ENCODE data around the gene TMEM141.
"Not testable (repeated sequence)": the region's sequence is repeated elsewhere in the genome, so short reads cannot be mapped to it uniquely, and the experiment has no call there.

TMEM141 gene

DNA sequence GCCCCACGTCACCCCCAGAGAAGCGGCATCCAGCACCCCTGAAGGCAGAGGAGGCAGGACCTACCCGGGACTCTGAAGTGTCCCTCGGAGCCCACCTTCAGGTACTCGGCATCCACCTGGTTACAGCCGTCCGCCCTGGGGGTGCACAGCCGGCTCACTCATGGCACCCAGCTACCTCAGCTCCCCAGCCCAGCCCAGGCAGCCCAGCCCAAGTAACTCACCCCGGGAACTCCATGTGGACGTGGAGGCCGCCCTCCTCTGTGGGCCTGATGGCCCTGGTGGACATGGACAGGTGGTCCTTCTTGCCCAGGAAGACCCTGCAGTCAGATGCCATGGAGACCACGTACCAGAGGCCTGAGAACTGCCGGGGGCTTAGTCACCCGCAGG is 27.5 kb upstream of the TMEM141 start:
- Histone ChIP-seq H3K27ac (ENCODE audit: low read depth, low read length) (no peak overlapping the region), H3K9me3 (ENCODE audit: insufficient read depth, low read depth, low read length) (no peaks in the 10 kb centered on the region), H3K4me1 (ENCODE audit: insufficient read depth, low read length) (0 out of 2 replicates have a peak, but pooled peaks cover 5% of the 10 kb centered on the region), H3K4me3 (ENCODE audit: low read length) (peak overlapping the region; percentile 39; the same call in 1 of the 2 replicates), H3K36me3 (ENCODE audit: insufficient read depth, low read length) (no peaks in the 10 kb centered on the region), H3K27me3 (ENCODE audit: insufficient read depth, low read length) (no peaks in the 10 kb centered on the region), H3K9ac (ENCODE audit: low read depth, low read length) (no peak overlapping the region)
- 89% methylated on average over 14 of the region's 14 CpGs for WGBS

DNA sequence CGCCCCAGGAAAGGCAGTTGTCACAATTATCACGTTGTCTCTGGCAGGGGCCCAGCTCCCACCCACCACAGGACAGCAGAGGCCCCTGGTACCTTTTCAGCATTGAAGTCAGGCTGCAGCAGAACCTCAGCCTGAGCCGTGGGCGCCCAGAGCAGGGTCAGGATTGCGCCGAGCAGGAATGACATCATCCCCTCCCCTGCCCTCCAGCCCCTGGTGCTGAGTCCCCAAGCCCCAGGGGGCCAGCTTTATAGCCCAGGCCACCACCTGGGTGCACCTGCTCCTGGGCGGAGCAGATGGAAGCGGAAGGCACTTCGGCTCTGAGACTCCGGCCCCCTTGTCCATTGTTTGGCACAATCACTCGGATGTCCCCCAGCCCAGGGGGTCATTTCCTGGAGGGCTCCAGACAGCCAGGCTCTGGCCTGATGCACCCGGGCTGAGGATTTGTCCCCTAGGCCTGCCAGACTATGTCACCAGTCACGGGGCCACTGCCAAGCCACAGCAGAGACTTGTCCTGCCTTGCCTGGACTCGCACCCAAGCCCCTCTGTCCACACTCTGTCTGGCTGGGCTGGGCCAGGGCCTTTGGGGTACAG is 26.7 kb upstream of the TMEM141 start, which contains the start of gene LCN15:
Gene LCN15 (minus strand): TSS at position 218 of the 591 bp plus-strand sequence. CDS start 30 bp downstream, at position 188.
- Histone ChIP-seq H3K9me3 (ENCODE audit: insufficient read depth, low read depth, low read length) (no peaks in the 10 kb centered on the region), H3K4me3 (ENCODE audit: low read length) (peak within 1 kb of the TSS; percentile 39; the same call in 1 of the 2 replicates), H3K27me3 (ENCODE audit: insufficient read depth, low read length) (no peaks in the 10 kb centered on the region), H3K27ac (ENCODE audit: low read depth, low read length) (no peak within 1 kb of the TSS), H3K4me1 (ENCODE audit: insufficient read depth, low read length) (0 out of 2 replicates have a peak, but pooled peaks cover 5% of the 10 kb centered on the region), H3K36me3 (ENCODE audit: insufficient read depth, low read length) (no peaks in the 10 kb centered on the region), H3K9ac (ENCODE audit: low read depth, low read length) (no peak within 1 kb of the TSS)
- whole genome bisulfite sequencing, result 80% methylated on average over 14 of the region's 14 CpGs

DNA sequence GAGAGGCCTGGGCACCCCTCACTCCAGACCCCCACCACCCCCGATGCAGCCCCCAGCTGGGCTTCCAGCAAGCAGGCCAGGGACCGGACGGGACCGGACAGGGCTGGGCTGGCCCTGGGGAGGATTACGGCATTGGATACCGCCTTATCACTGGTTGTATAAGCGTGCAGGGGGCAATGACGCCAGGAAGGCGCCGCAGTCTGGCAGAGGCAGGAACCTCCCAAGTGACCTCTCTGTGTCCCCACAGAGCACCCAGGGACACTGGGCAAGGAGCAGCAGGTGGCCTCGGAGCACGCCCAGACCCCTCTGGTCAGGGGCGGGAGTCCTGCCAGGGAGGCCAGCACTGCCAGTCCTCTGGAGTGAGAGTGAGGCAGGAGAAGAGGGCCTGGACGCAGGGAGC is 26.1 kb upstream of the TMEM141 start:
- no peaks in the 10 kb centered on the region for H3K36me3 ChIP-seq (ENCODE audit: insufficient read depth, low read length)
- H3K4me1 ChIP-seq (ENCODE audit: insufficient read depth, low read length), result 0 out of 2 replicates have a peak, but pooled peaks cover 5% of the 10 kb centered on the region
- no peak overlapping the region for H3K9ac ChIP-seq (ENCODE audit: low read depth, low read length)
- H3K9me3 ChIP-seq (ENCODE audit: insufficient read depth, low read depth, low read length), result no peaks in the 10 kb centered on the region
- no peak overlapping the region for H3K27ac ChIP-seq (ENCODE audit: low read depth, low read length)
- WGBS, result 93% methylated on average over 14 of the region's 14 CpGs
- no peaks in the 10 kb centered on the region for H3K27me3 ChIP-seq (ENCODE audit: insufficient read depth, low read length)
- H3K4me3 ChIP-seq (ENCODE audit: low read length), result no peak overlapping the region

DNA sequence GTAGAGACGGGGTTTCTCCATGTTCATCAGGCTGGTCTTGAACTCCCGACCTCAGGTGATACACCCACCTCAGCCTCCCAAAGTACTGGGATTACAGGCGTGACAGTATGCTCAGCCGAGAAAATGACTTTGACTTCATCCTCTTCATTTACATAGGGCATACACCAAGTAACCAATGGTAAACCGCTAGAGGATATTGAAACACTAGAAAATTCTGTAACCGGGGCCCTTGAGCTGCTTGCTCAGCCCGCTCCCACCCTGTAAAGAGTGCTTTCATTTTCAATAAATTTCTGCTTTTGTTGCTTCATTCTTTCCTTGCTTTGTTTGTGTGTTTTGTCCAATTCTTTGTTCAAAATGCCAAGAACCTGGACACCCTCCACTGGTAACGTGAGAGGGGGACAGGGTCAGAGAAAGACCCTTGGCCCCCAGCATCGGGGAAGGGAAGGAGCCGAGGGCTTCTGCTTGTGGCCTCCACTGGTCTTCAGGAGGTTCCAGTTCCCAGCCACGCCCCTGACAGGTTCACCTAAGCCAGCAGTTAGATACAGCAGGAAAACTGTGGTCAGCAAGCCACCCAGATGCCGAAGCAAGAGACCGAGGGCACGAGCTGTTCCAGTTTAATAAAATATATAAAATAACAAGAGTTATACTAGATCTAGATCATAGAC is 25.3 kb upstream of the TMEM141 start:
- not testable (repeated sequence) for H3K4me1 ChIP-seq (ENCODE audit: insufficient read depth, low read length); H3K9me3 ChIP-seq (ENCODE audit: insufficient read depth, low read depth, low read length); H3K9ac ChIP-seq (ENCODE audit: low read depth, low read length); H3K4me3 ChIP-seq (ENCODE audit: low read length); H3K27ac ChIP-seq (ENCODE audit: low read depth, low read length); H3K36me3 ChIP-seq (ENCODE audit: insufficient read depth, low read length); H3K27me3 ChIP-seq (ENCODE audit: insufficient read depth, low read length)
- 87% methylated on average over 11 of the region's 14 CpGs for WGBS

DNA sequence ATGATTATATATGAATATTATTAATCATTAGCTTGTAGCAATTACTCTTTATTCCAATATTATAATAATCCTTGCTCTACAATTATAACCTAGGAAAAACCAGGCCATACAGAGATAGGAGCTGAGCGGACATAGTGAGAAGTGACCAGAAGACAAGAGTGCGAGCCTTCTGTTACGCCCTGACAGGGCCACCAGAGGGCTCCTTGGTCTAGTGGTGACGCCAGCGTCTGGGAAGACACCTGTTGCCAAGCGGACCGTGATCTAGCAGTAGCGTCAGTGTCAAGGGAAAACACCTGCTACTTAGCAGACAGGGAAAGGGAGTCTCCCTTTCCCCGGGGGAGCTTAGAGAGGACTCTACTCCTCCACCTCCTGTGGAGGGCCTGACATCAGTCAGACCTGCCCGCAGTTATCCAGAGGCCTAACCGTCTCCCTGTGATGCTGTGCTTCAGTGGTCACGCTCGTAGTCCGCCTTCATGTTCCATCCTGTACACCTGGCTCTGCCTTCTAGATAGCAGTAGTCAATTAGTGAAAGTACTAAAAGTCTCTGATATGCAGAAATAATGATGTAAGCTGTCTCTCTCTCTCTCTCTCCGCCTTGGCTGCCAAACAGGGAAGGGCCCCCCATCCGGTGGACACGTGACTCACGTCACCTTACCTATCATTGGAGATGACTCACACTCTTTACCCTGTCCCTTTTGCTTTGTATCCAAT is 24.6 kb upstream of the TMEM141 start:
- not testable (repeated sequence) for H3K27ac ChIP-seq (ENCODE audit: low read depth, low read length); H3K36me3 ChIP-seq (ENCODE audit: insufficient read depth, low read length); H3K27me3 ChIP-seq (ENCODE audit: insufficient read depth, low read length); H3K4me1 ChIP-seq (ENCODE audit: insufficient read depth, low read length); H3K9ac ChIP-seq (ENCODE audit: low read depth, low read length); H3K4me3 ChIP-seq (ENCODE audit: low read length); H3K9me3 ChIP-seq (ENCODE audit: insufficient read depth, low read depth, low read length)
- WGBS, result 51% methylated on average over 17 of the region's 18 CpGs

DNA sequence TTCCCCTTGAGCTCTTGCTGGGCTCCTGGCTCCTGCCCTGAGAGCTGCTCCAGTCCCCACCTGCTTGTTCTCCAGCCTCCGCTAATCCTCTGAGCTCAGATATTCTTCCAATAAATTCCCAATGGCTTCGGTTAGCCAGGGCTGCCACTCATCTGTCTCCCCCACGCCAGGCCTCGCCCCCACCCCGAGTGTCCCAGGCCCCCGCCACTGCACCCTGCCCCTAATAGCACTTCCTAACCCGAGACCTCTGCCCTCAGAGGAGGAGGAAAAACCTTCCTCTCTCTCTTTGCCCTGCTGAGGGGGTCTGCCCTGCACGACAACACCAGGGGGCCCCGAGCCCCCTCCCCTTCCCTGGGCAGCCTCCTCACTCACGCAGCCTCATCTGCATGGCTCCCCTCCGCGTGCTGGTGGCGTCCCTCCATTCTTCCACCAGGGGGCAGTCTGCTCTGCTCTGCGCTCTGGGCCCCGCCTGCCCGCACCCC is 21.4 kb upstream of the TMEM141 start:
- WGBS, result 12% methylated on average over 16 of the region's 16 CpGs
- H3K4me1 ChIP-seq (ENCODE audit: insufficient read depth, low read length), result no peaks in the 10 kb centered on the region
- no peaks in the 10 kb centered on the region for H3K27me3 ChIP-seq (ENCODE audit: insufficient read depth, low read length)
- no peaks in the 10 kb centered on the region for H3K36me3 ChIP-seq (ENCODE audit: insufficient read depth, low read length)
- peaks cover 12% of the 10 kb centered on the region; the same call in 1 of the 2 replicates for H3K9me3 ChIP-seq (ENCODE audit: insufficient read depth, low read depth, low read length)
- no peak overlapping the region for H3K9ac ChIP-seq (ENCODE audit: low read depth, low read length)
- H3K4me3 ChIP-seq (ENCODE audit: low read length), result peak overlapping the region; percentile 46
- no peak overlapping the region for H3K27ac ChIP-seq (ENCODE audit: low read depth, low read length)

DNA sequence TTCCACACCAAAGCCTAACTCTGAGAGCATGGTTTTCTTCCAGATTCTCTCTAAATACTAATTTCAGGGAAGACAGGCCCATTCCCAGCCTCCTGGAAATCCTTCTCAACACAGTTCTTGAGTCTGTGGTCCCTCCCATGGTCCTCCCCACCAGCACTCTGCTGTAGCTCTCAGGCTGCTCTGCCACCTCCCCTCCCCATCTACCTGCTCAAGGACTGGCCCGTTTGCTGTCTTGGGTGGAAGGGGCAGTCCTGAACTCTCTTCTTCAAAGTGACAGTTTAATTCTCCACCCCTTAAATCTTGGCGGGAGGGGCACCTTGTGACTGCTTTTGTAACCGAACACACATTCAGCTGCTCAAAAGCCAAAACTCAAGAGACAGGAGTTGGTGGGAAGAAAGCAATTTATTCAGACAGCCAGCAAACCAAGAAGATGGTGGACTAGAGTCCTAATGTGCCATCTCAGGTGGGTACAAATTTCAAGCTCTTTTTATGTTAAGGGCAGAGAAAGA is 19.2 kb upstream of the TMEM141 start:
- 92% methylated on average over 3 of the region's 3 CpGs for WGBS
- Histone ChIP-seq H3K4me3 (ENCODE audit: low read length) (no peak overlapping the region), H3K27me3 (ENCODE audit: insufficient read depth, low read length) (no peaks in the 10 kb centered on the region), H3K4me1 (ENCODE audit: insufficient read depth, low read length) (no peaks in the 10 kb centered on the region), H3K9ac (ENCODE audit: low read depth, low read length) (no peak overlapping the region), H3K36me3 (ENCODE audit: insufficient read depth, low read length) (no peaks in the 10 kb centered on the region), H3K27ac (ENCODE audit: low read depth, low read length) (no peak overlapping the region), H3K9me3 (ENCODE audit: insufficient read depth, low read depth, low read length) (peaks cover 12% of the 10 kb centered on the region; the same call in 1 of the 2 replicates)

DNA sequence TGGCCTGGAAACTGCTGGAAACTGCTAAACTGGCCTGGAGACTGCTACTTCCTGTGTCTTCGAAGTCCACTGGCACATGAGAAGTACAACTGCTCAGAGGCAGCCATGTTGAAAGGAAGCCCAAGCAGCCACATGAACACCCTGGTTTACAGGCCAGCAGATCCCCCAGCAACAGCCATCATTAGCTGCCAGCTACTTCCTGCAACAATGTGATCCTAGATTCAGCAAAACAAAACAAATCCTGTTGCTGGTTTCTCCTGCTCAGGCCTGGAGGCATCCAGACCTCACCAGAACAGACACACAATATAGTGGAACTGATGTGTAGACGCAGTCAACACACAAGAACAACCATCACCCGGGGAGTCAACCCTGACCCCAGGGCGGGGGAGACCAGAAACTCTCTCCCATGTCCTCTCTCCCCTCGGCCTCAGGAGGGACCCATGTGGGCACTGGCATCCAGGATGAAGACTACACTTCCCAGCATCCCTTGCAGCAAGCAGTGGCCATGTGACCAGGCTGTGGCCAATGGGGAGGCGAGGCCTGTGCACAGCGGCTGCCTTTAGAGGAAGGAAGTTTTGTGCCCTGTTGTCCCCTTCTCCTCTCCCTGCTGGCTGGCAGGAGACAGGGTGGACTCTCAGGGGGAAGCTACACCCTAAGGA is 17.6 kb upstream of the TMEM141 start:
- WGBS, result 79% methylated on average over 7 of the region's 7 CpGs
- H3K9ac ChIP-seq (ENCODE audit: low read depth, low read length), result no peak overlapping the region
- H3K4me1 ChIP-seq (ENCODE audit: insufficient read depth, low read length), result no peaks in the 10 kb centered on the region
- peaks cover 3% of the 10 kb centered on the region; the same call in 1 of the 2 replicates for H3K27me3 ChIP-seq (ENCODE audit: insufficient read depth, low read length)
- H3K27ac ChIP-seq (ENCODE audit: low read depth, low read length), result no peak overlapping the region
- peaks cover 12% of the 10 kb centered on the region; the same call in 1 of the 2 replicates for H3K9me3 ChIP-seq (ENCODE audit: insufficient read depth, low read depth, low read length)
- no peak overlapping the region for H3K4me3 ChIP-seq (ENCODE audit: low read length)
- H3K36me3 ChIP-seq (ENCODE audit: insufficient read depth, low read length), result no peaks in the 10 kb centered on the region

DNA sequence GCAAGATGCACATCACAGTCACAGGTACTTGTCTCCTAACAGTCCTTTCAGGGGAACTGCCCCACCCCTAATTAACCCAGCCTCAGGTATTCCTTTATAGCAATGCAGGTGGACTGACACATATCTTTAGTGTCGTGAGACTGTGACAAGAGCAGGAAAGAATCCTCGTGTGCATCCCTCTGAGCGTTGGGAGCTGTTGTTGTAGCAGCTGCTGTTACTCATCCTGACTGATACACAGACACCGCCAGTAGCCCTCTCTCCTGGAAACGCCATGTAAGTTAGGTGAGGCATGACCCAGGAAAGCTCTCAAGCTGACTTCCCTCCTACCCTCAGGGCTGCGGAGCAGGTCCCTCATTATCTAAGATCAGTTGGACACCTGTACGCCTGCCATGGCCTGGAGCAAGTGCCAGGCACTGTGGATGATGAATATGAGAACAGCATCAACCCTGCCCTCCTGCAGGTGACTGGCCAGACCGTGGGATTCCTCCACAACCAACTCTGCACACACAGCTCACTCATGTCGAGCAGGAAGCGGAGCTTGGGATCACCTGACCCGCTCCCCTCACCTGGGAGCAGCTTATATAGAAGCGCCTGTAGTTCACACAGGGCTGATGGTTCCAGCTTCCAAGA is 16.6 kb upstream of the TMEM141 start:
- WGBS, result 87% methylated on average over 12 of the region's 12 CpGs
- no peaks in the 10 kb centered on the region for H3K36me3 ChIP-seq (ENCODE audit: insufficient read depth, low read length)
- no peak overlapping the region for H3K9ac ChIP-seq (ENCODE audit: low read depth, low read length)
- H3K4me3 ChIP-seq (ENCODE audit: low read length), result no peak overlapping the region
- H3K27me3 ChIP-seq (ENCODE audit: insufficient read depth, low read length), result peaks cover 3% of the 10 kb centered on the region
- peaks cover 12% of the 10 kb centered on the region; the same call in 1 of the 2 replicates for H3K9me3 ChIP-seq (ENCODE audit: insufficient read depth, low read depth, low read length)
- H3K4me1 ChIP-seq (ENCODE audit: insufficient read depth, low read length), result no peaks in the 10 kb centered on the region
- no peak overlapping the region for H3K27ac ChIP-seq (ENCODE audit: low read depth, low read length)

DNA sequence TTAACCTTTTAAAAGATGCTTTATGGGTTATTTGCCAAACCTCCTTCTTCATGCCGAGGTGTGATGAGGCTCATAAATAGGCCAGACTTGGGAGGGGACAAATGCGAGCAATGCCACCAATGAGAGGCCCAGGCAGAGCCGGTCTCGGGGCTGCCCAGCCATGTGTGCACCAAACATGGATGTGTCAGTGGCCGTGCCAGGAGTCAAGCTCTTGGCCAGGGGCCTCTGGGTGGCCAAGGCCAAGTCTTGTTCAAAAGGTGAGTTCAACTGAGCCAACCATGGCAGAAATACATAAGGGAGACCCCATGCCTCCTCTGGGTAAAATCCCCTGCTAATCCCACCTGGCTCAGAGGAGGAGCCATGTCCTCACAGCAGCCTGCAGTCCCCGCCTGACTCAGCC is 16.0 kb upstream of the TMEM141 start:
- WGBS, result 92% methylated on average over 6 of the region's 6 CpGs
- H3K27ac ChIP-seq (ENCODE audit: low read depth, low read length), result no peak overlapping the region
- H3K4me3 ChIP-seq (ENCODE audit: low read length), result no peak overlapping the region
- peaks cover 12% of the 10 kb centered on the region; the same call in 1 of the 2 replicates for H3K9me3 ChIP-seq (ENCODE audit: insufficient read depth, low read depth, low read length)
- H3K27me3 ChIP-seq (ENCODE audit: insufficient read depth, low read length), result peaks cover 6% of the 10 kb centered on the region
- H3K4me1 ChIP-seq (ENCODE audit: insufficient read depth, low read length), result no peaks in the 10 kb centered on the region
- H3K9ac ChIP-seq (ENCODE audit: low read depth, low read length), result no peak overlapping the region
- H3K36me3 ChIP-seq (ENCODE audit: insufficient read depth, low read length), result no peaks in the 10 kb centered on the region
